H1 (cell line): ENCODE data around the gene CPD. TPM values are rescaled to one million over a fixed set of nuclear protein-coding genes. Genes with fewer than 3 reads are reported as not detected.

Source experiments
- ASH2L ChIP-seq: fragments of 200-600, 300-600 bp; sonication (generic); IDR thresholded peaks from one replicate; pipeline ENCODE4 v1.7.1; 2017; ENCODE audit warnings: low read length
- CBX5 ChIP-seq: fragments of 300-800, 300-1000 bp; sonication (generic); IDR thresholded peaks from 2 replicates; pipeline ENCODE4 v1.7.1; 2016; ENCODE audit warnings: antibody characterized with exemption, low read length, low read depth
- CTCF ChIP-seq, 3 experiments: IDR thresholded peaks; 1 replicate in 2 of 3; 2 replicates in 1 of 3; pipeline versions ENCODE4 v1.5.1 to v1.6.1; 2011; ENCODE audit warnings: low read length in 3 of 3, mild to moderate bottlenecking in 3 of 3, inconsistent platforms in 2 of 3, low read depth in 1 of 3, moderate library complexity in 1 of 3; ENCODE audit not compliant: insufficient read depth in 1 of 3; ENCODE audit errors: control extremely low read depth in 1 of 3
- EGR1 ChIP-seq: IDR thresholded peaks from 2 replicates; pipeline ENCODE4 v1.6.1; 2011; ENCODE audit warnings: low read depth, low read length, borderline replicate concordance
- EP300 ChIP-seq, 2 experiments: IDR thresholded peaks; 1 replicate in 1 of 2; 2 replicates in 1 of 2; pipeline ENCODE4 v1.6.1; 2011 to 2012; ENCODE audit warnings: low read depth in 2 of 2, low read length in 2 of 2, mild to moderate bottlenecking in 2 of 2, borderline replicate concordance in 1 of 2, inconsistent platforms in 1 of 2, moderate library complexity in 1 of 2
- KDM1A ChIP-seq: fragments of 200-600, 300-600 bp; sonication (generic); IDR thresholded peaks from 2 replicates; pipeline ENCODE4 v1.7.1; 2016; ENCODE audit warnings: mild to moderate bottlenecking, low read length, borderline replicate concordance
- MAFK ChIP-seq: IDR thresholded peaks from 2 replicates; pipeline ENCODE4 v1.6.1; 2012; ENCODE audit warnings: low read depth, mild to moderate bottlenecking, improper control_type of control experiment, low read length
- RXRA ChIP-seq: IDR thresholded peaks from 2 replicates; pipeline ENCODE4 v1.6.1; 2011; ENCODE audit warnings: low read depth, mild to moderate bottlenecking, low read length, moderate library complexity; ENCODE audit not compliant: insufficient read depth
- SRF ChIP-seq: IDR thresholded peaks from 2 replicates; pipeline ENCODE4 v1.6.1; 2011; ENCODE audit warnings: mild to moderate bottlenecking, low read depth, low read length, moderate library complexity
- TAF1 ChIP-seq: IDR thresholded peaks from 2 replicates; pipeline ENCODE4 v1.6.1; 2011; ENCODE audit warnings: mild to moderate bottlenecking, low read depth, low read length
- TCF12 ChIP-seq: IDR thresholded peaks from 2 replicates; pipeline ENCODE4 v1.6.1; 2011; ENCODE audit warnings: low read depth, mild to moderate bottlenecking, low read length
- ZNF274 ChIP-seq: IDR thresholded peaks from 2 replicates; pipeline ENCODE4 v1.7.0; 2012; ENCODE audit warnings: low read length, borderline replicate concordance; ENCODE audit errors: extremely low read depth
- polyA plus RNA-seq, 7 experiments: library from polyadenylated mRNA; depleted of rRNA in 3 of 7; stranded (reverse) in 5 of 7; unstranded in 2 of 7; fragments of >200 nt in 5 of 7; fragments of 200-250 nt in 2 of 7; gene quantifications; 1 replicate in 5 of 7; 2 replicates in 1 of 7; 4 replicates in 1 of 7; pipeline versions ENCODE4 v1.2.1 to v1.2.3, GENCODE V29; 2011 to 2013; ENCODE audit warnings: missing spikeins in 2 of 7, mixed read lengths in 2 of 7
- total RNA-seq: library from RNA; stranded (reverse); fragmentation: NEBNext Ultra II Directional; extraction: Animal tissue kit (Norgen Biotek cat#: 25700); gene quantifications from 2 replicates; pipeline ENCODE4 v1.2.1, GENCODE V29; 2021

The CPD gene
- total and polyA plus RNA-seq, 2 of the 8 experiments (the other 6 are each of a cell fraction or from before 2014, with no cell fraction given) = 8.6 to 46.2 TPM

- no peak for TF ChIP-seq CTCF (IDR thresholded peaks at IDR 0.05; ENCODE audit: control extremely low read depth in 1 of 3, insufficient read depth in 1 of 3, low read depth in 1 of 3, low read length in 3 of 3)
- TF ChIP-seq ZNF274 = no peak
- no peak for TF ChIP-seq TAF1
- TF ChIP-seq EGR1 = no peak
- TF ChIP-seq EP300 (IDR thresholded peaks at IDR 0.05; ENCODE audit: borderline replicate concordance in 1 of 2, low read depth in 2 of 2, low read length in 2 of 2) = no peak
- no peak for TF ChIP-seq KDM1A
- TF ChIP-seq MAFK = no peak
- TF ChIP-seq SRF = no peak
- TF ChIP-seq TCF12 = no peak
- TF ChIP-seq RXRA = no peak
- no peak for TF ChIP-seq CBX5
- no peak for TF ChIP-seq ASH2L
Measured at GRCh38 chr17:30389756-30390300, 11.1 kb downstream of the CPD start (continued).
